Ovary (tissue), 3 donors: ENCODE data around the gene FHIP1B.

Experiments used
- POLR2A ChIP-seq: fragments of 450-650 bp; IDR thresholded peaks from one replicate; pipeline ENCODE4 v1.6.1; 2017; ENCODE audit warnings: antibody characterized with exemption, mild to moderate bottlenecking, moderate library complexity
- TF ChIP-seq, protein P1 (sequence below), 3 donors: fragments of 450-650 bp in 2 of 3; fragments of 200-600 bp in 1 of 3; IDR thresholded peaks; one replicate each; pipeline versions ENCODE4 v1.5.1 to v1.8.0; 2016 to 2022; ENCODE audit warnings: antibody characterized with exemption in 3 of 3, mild to moderate bottlenecking in 1 of 3
- donor health status: DM: no; HTN: no; CAD: no.

DNA sequence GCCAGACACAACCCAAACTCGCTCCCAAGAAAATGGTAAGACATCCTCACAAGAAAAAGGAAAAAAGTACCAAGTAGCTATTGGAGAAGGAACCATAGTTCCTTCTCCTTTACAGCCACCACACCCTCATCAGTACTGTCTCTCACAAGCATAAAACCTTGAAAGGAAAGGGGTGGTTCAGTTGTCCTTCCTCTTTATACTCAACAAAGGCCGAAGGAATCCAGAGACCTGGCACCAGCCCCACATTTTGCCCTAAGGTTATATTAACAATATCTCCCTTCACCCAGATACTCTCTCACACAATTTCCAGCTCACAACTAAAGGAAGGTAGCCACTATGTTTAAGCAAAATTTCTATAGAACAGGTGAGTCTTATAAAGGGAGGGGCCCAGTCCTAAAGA lies 8.5 kb downstream of the FHIP1B start:
- TF ChIP-seq POLR2A, result no peak
- TF ChIP-seq, protein P1, sequence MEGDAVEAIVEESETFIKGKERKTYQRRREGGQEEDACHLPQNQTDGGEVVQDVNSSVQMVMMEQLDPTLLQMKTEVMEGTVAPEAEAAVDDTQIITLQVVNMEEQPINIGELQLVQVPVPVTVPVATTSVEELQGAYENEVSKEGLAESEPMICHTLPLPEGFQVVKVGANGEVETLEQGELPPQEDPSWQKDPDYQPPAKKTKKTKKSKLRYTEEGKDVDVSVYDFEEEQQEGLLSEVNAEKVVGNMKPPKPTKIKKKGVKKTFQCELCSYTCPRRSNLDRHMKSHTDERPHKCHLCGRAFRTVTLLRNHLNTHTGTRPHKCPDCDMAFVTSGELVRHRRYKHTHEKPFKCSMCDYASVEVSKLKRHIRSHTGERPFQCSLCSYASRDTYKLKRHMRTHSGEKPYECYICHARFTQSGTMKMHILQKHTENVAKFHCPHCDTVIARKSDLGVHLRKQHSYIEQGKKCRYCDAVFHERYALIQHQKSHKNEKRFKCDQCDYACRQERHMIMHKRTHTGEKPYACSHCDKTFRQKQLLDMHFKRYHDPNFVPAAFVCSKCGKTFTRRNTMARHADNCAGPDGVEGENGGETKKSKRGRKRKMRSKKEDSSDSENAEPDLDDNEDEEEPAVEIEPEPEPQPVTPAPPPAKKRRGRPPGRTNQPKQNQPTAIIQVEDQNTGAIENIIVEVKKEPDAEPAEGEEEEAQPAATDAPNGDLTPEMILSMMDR (IDR thresholded peaks at IDR 0.05), result no peak
